Endothelial cell of umbilical vein (primary cell): ENCODE results near the gene TMF1. TPM values are rescaled to one million over a fixed set of nuclear protein-coding genes. Genes with fewer than 3 reads are reported as not detected.

Experiments
- BruUV-seq: library from RNA; stranded (reverse); fragments of 400-500 nt; replicated peaks from 2 replicates; lab custom pipeline; 2021; lab: Mats Ljungman, UMichigan
- CTCF ChIA-PET: fragments of 300-600, 350-600 bp; sonication (Branson Sonifier 250); formaldehyde crosslinking; loops from one replicate; lab custom pipeline; 2021; ENCODE audit warnings: antibody characterized with exemption, inconsistent platforms; lab: Charles Lee
- POLR2A ChIA-PET: fragments of 300-600, 350-600 bp; sonication (Branson Sonifier 250); formaldehyde crosslinking; loops from one replicate; lab custom pipeline; 2021; ENCODE audit warnings: antibody characterized with exemption, inconsistent platforms; lab: Charles Lee
- DNase-seq: peaks from one replicate; pipeline ENCODE4 v3.0.0-alpha.2; 2011; ENCODE audit warnings: low read depth, low spot score
- FAIRE-seq: peaks from 2 replicates; lab custom pipeline; 2011; peaks lifted over from hg19 to GRCh38; lab: Jason Lieb, UNC
- H2AFZ ChIP-seq: 2 replicates; pipeline ENCODE4 v1.6.0; 2012; ENCODE audit warnings: low read depth, low read length, control low read depth, inconsistent platforms
- H3K27ac ChIP-seq: 2 replicates; pipeline ENCODE4 v1.5.1; 2011; ENCODE audit warnings: low read depth, mild to moderate bottlenecking, control low read depth, low read length, moderate library complexity; ENCODE audit not compliant: insufficient read depth
- H3K27me3 ChIP-seq, 2 experiments: 2 replicates each; pipeline versions ENCODE4 v1.6.0 to v1.6.1; 2011; ENCODE audit warnings: low read length in 2 of 2, mixed read lengths in 1 of 2; ENCODE audit not compliant: control insufficient read depth in 2 of 2, insufficient read depth in 2 of 2
- H3K36me3 ChIP-seq, 2 experiments: 2 replicates in 1 of 2; 3 replicates in 1 of 2; pipeline ENCODE4 v1.5.1; 2011; ENCODE audit warnings: low read length in 2 of 2, mild to moderate bottlenecking in 1 of 2, moderate library complexity in 1 of 2; ENCODE audit not compliant: control insufficient read depth in 2 of 2, insufficient read depth in 2 of 2; ENCODE audit errors: extremely low read depth in 1 of 2
- H3K4me1 ChIP-seq: 3 replicates; pipeline ENCODE4 v1.5.1; 2011; ENCODE audit warnings: mild to moderate bottlenecking, low read length; ENCODE audit not compliant: control insufficient read depth, insufficient read depth; ENCODE audit errors: extremely low read depth
- H3K4me2 ChIP-seq: 2 replicates; pipeline ENCODE4 v1.6.1; 2011; ENCODE audit warnings: low read length, control low read depth, mixed read lengths; ENCODE audit not compliant: insufficient read depth
- H3K4me3 ChIP-seq, 3 experiments: fragments of 200-600 bp in 1 of 3; sonication (generic), shearing (Covaris generic) in 1 of 3; replicated peaks in 1 of 3; 2 replicates each; pipeline ENCODE4 v1.5.1; 2011 to 2016; ENCODE audit warnings: control low read depth in 3 of 3, low read length in 3 of 3, mild to moderate bottlenecking in 2 of 3, inconsistent platforms in 1 of 3, low read depth in 1 of 3, moderate library complexity in 1 of 3; ENCODE audit not compliant: insufficient read depth in 1 of 3
- H3K79me2 ChIP-seq: 2 replicates; pipeline ENCODE4 v1.6.0; 2012; ENCODE audit warnings: low read length, inconsistent platforms; ENCODE audit not compliant: control insufficient read depth, insufficient read depth
- H3K9ac ChIP-seq: replicated peaks from 2 replicates; pipeline ENCODE3; 2011; ENCODE audit warnings: low read length, control low read depth; ENCODE audit not compliant: insufficient read depth; ENCODE audit errors: extremely low read depth
- H3K9me1 ChIP-seq: replicated peaks from 3 replicates; pipeline ENCODE4 v1.6.0; 2011; ENCODE audit warnings: mild to moderate bottlenecking, low read length; ENCODE audit not compliant: control insufficient read depth, insufficient read depth; ENCODE audit errors: extremely low read depth
- H3K9me3 ChIP-seq: replicated peaks from 2 replicates; pipeline ENCODE4 v1.5.1; 2012; ENCODE audit warnings: low read length, inconsistent platforms; ENCODE audit not compliant: control insufficient read depth, insufficient read depth
- H4K20me1 ChIP-seq: replicated peaks from 2 replicates; pipeline ENCODE3; 2011; ENCODE audit warnings: mild to moderate bottlenecking, low read length; ENCODE audit not compliant: control insufficient read depth, insufficient read depth; ENCODE audit errors: extremely low read depth
- EZH2 ChIP-seq: IDR thresholded peaks from 2 replicates; pipeline ENCODE4 v1.6.1; 2012; ENCODE audit warnings: borderline replicate concordance, low read depth, mild to moderate bottlenecking, moderate library complexity, low read length, inconsistent platforms; ENCODE audit not compliant: severe bottlenecking
- FOS ChIP-seq: IDR thresholded peaks from 2 replicates; pipeline ENCODE4 v1.6.1; 2011; ENCODE audit warnings: mild to moderate bottlenecking, low read length, moderate library complexity, borderline replicate concordance; ENCODE audit not compliant: insufficient read depth
- GATA2 ChIP-seq: IDR thresholded peaks from 2 replicates; pipeline ENCODE4 v1.7.0; 2011; ENCODE audit warnings: low read depth, mild to moderate bottlenecking, moderate library complexity, mixed read lengths, low read length; ENCODE audit not compliant: insufficient read length, insufficient read depth
- JUN ChIP-seq: IDR thresholded peaks from 2 replicates; pipeline ENCODE4 v1.6.1; 2011; ENCODE audit warnings: borderline replicate concordance, low read depth; ENCODE audit not compliant: insufficient read length, insufficient read depth
- MAX ChIP-seq: IDR thresholded peaks from 2 replicates; pipeline ENCODE4 v1.6.1; 2011; ENCODE audit not compliant: insufficient read depth, insufficient read length
- MYC ChIP-seq: IDR thresholded peaks from one replicate; pipeline ENCODE4 v1.6.1; 2011; ENCODE audit warnings: mild to moderate bottlenecking, low read depth, low read length
- POLR2A ChIP-seq: IDR thresholded peaks from 2 replicates; pipeline ENCODE4 v1.6.1; 2012; ENCODE audit warnings: low read depth, mild to moderate bottlenecking, control low read depth, low read length
- POLR2AphosphoS5 ChIP-seq: IDR thresholded peaks from 2 replicates; pipeline ENCODE4 v1.6.1; 2012; ENCODE audit warnings: low read depth, mild to moderate bottlenecking, control low read depth, low read length, moderate library complexity; ENCODE audit not compliant: insufficient read depth
- dilution Hi-C: fragments of 300-500 bp; cut with MboI; formaldehyde crosslinking; loops from one replicate; pipeline ENCODE4 v1.15.0; 2019; ENCODE audit warnings: low sequenced_read_pairs; ENCODE audit not compliant: extremely low pct_ligation_motif_present
- intact Hi-C: fragments of 100-400 bp; cut with micrococcal nuclease; formaldehyde crosslinking; loops from one replicate; pipeline ENCODE4 v1.10.0; 2022
- polyA plus RNA-seq, 4 experiments: library from polyadenylated mRNA; depleted of rRNA in 3 of 4; stranded (reverse) in 3 of 4; unstranded in 1 of 4; fragments of >200 nt; gene quantifications; 2 replicates each; pipeline versions ENCODE4 v1.2.1 to v1.2.3, GENCODE V29; 2011 to 2012; ENCODE audit warnings: missing spikeins in 1 of 4
- total RNA-seq: library from RNA; stranded (reverse); gene quantifications from 2 replicates; pipeline ENCODE4 v1.2.3, GENCODE V29; 2021

TMF1 gene
- total and polyA plus RNA-seq, 2 donors (not counting 3 experiments of a cell fraction or from before 2014, with no cell fraction given): 3.7 to 32.7 TPM

DNA sequence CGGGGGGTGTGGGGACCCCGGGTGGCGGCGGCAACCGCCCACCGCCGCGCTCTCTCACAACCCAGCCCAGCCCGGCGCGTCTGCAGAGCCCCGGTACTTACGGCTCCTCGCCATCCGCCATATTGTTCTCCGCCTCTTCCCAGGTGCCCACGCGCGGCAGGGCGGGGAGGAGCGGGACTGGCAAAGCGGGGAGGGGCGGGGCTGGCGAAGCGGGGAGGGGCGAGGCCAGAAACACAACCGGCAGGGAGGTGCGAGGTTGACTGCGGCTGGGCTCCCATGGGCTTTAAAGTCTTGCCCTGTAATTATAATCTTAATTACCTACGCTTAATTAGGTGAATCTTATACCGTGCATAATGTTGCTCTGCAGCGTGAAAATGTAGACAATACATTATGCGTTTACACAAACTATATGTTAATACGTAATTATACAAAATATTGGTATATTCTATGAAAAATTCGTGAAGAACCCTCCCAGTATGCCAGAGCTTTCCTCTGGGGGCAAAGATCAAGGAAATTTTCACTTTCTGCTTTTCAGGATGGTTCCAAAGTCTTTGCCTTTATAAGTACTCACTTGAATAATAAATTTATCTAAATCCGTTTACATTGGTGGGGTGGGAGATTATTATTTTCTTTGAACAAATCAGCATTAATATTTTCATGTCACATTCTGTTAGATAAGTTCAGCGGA is 28.2 kb upstream of the TMF1 start, which contains the start of gene UBA3:
UBA3 (minus strand) TSS at position 133 of the 688 bp plus-strand sequence; CDS start at position 121, 12 bp downstream.
- peak; percentile 72 for FAIRE-seq
- no peaks in the 10 kb centered on the region for H3K9me3 ChIP-seq
- no peaks in the 10 kb centered on the region for H3K27me3 ChIP-seq
- H3K79me2 ChIP-seq: peaks cover 33% of the 10 kb centered on the region
- peak within 1 kb of the TSS; percentile 13 for H3K27ac ChIP-seq
- no TSS peak for BruUV-seq
- H3K9ac ChIP-seq: peak within 1 kb of the TSS; percentile 61
- dilution Hi-C loops (no loop called here), intact Hi-C loops (loop anchor here (1.0 kb wide), 1 partner anchor 28 kb away; the partner anchor contains the start of gene TMF1)
- H3K4me3 ChIP-seq: peak within 1 kb of the TSS; percentile 44 to 95 (median 92)
- no peaks in the 10 kb centered on the region for H3K9me1 ChIP-seq
- CTCF ChIA-PET: interaction anchor here (1.1 kb wide), 1 partner anchor 11 kb away, joined by 3 read pairs; no protein-coding TSS in a partner anchor
- POLR2A ChIA-PET: interaction anchor here (0.7 kb wide), 1 partner anchor 67 kb away, joined by 4 read pairs; the partner anchor contains the start of gene EOGT
- DNase-seq: peak; percentile 86
- H3K36me3 ChIP-seq: peaks cover 0 to 2% of the 10 kb centered on the region in 2 experiments
- TF ChIP-seq MAX (peak; percentile 14), FOS (no peak), MYC (no peak), GATA2 (no peak), EZH2 (no peak), JUN (no peak), POLR2AphosphoS5 (peak; percentile 81), POLR2A (peak; percentile 86)
- H4K20me1 ChIP-seq: no peaks in the 10 kb centered on the region
- peak within 1 kb of the TSS; percentile 23 for H2AFZ ChIP-seq
- peak within 1 kb of the TSS; percentile 96 for H3K4me2 ChIP-seq
- peaks cover 55% of the 10 kb centered on the region for H3K4me1 ChIP-seq
